HepG2 (cell line): ENCODE data around the gene WDR62. TPM values are rescaled to one million over a fixed set of nuclear protein-coding genes. Genes with fewer than 3 reads are reported as not detected.

ENCODE experiments used
- EP300 ChIP-seq, 3 experiments: sonication (generic) in 1 of 3; formaldehyde crosslinking in 1 of 3; IDR thresholded peaks; 2 replicates each; pipeline versions ENCODE4 v1.5.1 to v1.6.1; 2011 to 2020; ENCODE audit warnings: low read depth in 2 of 3, low read length in 2 of 3, borderline replicate concordance in 1 of 3, improper control_type of control experiment in 1 of 3, mild to moderate bottlenecking in 1 of 3, missing genetic modification reagents in 1 of 3, moderate library complexity in 1 of 3
- FIP1L1 ChIP-seq: fragments of 200-400 bp; formaldehyde crosslinking; IDR thresholded peaks from 2 replicates; pipeline ENCODE4 v1.6.1; 2018; ENCODE audit warnings: low read depth, mild to moderate bottlenecking, low read length, moderate library complexity, borderline replicate concordance; ENCODE audit not compliant: insufficient read depth
- GPN1 ChIP-seq: sonication (generic); formaldehyde crosslinking; IDR thresholded peaks from 2 replicates; pipeline ENCODE4 v1.5.1; 2020; ENCODE audit warnings: missing genetic modification reagents, borderline replicate concordance
- GZF1 ChIP-seq: sonication (generic); formaldehyde crosslinking; IDR thresholded peaks from 2 replicates; pipeline ENCODE4 v1.5.1; 2020; ENCODE audit warnings: mild to moderate bottlenecking, missing genetic modification reagents
- HOXD1 ChIP-seq: sonication (generic); formaldehyde crosslinking; IDR thresholded peaks from 2 replicates; pipeline ENCODE4 v1.5.0; 2020; ENCODE audit warnings: missing genetic modification reagents
- JDP2 ChIP-seq: sonication (generic); formaldehyde crosslinking; IDR thresholded peaks from 2 replicates; pipeline ENCODE4 v1.8.1; 2022; ENCODE audit warnings: missing genetic modification reagents, borderline replicate concordance
- KDM2A ChIP-seq: sonication (generic); formaldehyde crosslinking; IDR thresholded peaks from 2 replicates; pipeline ENCODE4 v1.4.0; 2020; ENCODE audit warnings: low read depth, missing genetic modification reagents, borderline replicate concordance
- KDM5B ChIP-seq: sonication (generic); formaldehyde crosslinking; IDR thresholded peaks from 2 replicates; pipeline ENCODE4 v1.4.0; 2020; ENCODE audit warnings: missing genetic modification reagents, mild to moderate bottlenecking, borderline replicate concordance
- NKX3-1 ChIP-seq: sonication (generic); formaldehyde crosslinking; IDR thresholded peaks from 2 replicates; pipeline ENCODE4 v1.5.0; 2020; ENCODE audit warnings: missing genetic modification reagents
- NR1H2 ChIP-seq: sonication (generic); formaldehyde crosslinking; IDR thresholded peaks from 2 replicates; pipeline ENCODE4 v1.8.1; 2022; ENCODE audit warnings: low read depth, missing genetic modification reagents, borderline replicate concordance
- PCBP1 ChIP-seq: fragments of 200-400 bp; formaldehyde crosslinking; IDR thresholded peaks from 2 replicates; pipeline ENCODE4 v1.6.1; 2017; ENCODE audit warnings: mild to moderate bottlenecking, low read depth, low read length, borderline replicate concordance
- ZFP37 ChIP-seq: sonication (generic); formaldehyde crosslinking; IDR thresholded peaks from 2 replicates; pipeline ENCODE4 v1.4.0; 2020; ENCODE audit warnings: missing genetic modification reagents, borderline replicate concordance
- ZNF160 ChIP-seq: sonication (generic); formaldehyde crosslinking; IDR thresholded peaks from 2 replicates; pipeline ENCODE4 v1.8.0; 2022; ENCODE audit warnings: mild to moderate bottlenecking, inconsistent platforms, missing genetic modification reagents
- ZNF546 ChIP-seq: sonication (generic); formaldehyde crosslinking; conservative IDR thresholded peaks from 2 replicates; pipeline ENCODE4 v1.8.1; 2023; ENCODE audit warnings: mild to moderate bottlenecking, missing genetic modification reagents
- ZNF749 ChIP-seq: sonication (generic); formaldehyde crosslinking; IDR thresholded peaks from 2 replicates; pipeline ENCODE4 v1.8.0; 2022; ENCODE audit warnings: mild to moderate bottlenecking, missing genetic modification reagents, moderate library complexity, borderline replicate concordance
- polyA plus RNA-seq, 8 experiments: library from polyadenylated mRNA; depleted of rRNA in 3 of 8; stranded (reverse) in 7 of 8; unstranded in 1 of 8; fragments of >200 nt; fragmentation: Illumina TruSeq in 4 of 8; extraction: Trizol in 4 of 8; gene quantifications; 2 replicates each; pipeline versions ENCODE4 v1.2.1 to v1.2.3, GENCODE V29; 2011 to 2016; ENCODE audit warnings: low read depth in 4 of 8, missing spikeins in 1 of 8, mixed read lengths in 1 of 8; ENCODE audit not compliant: insufficient read depth in 1 of 8
- total RNA-seq, 5 experiments: library from RNA; depleted of rRNA; stranded (reverse); fragments of >200 nt; fragmentation: Illumina TruSeq; extraction: Trizol; gene quantifications; 2 replicates each; pipeline ENCODE4 v1.2.3, GENCODE V29; 2016; ENCODE audit warnings: low read depth in 1 of 5
- TF ChIP-seq, protein P1 (sequence below): sonication (generic); formaldehyde crosslinking; IDR thresholded peaks from 2 replicates; pipeline ENCODE4 v1.5.1; 2020; ENCODE audit warnings: mild to moderate bottlenecking, missing genetic modification reagents, moderate library complexity
- TF ChIP-seq, protein P2 (sequence below): IDR thresholded peaks from 2 replicates; pipeline ENCODE4 v1.6.1; 2016; ENCODE audit warnings: low read depth, control low read depth
- TF ChIP-seq, protein P3 (sequence below): sonication (generic); formaldehyde crosslinking; IDR thresholded peaks from 2 replicates; pipeline ENCODE4 v1.8.1; 2022; ENCODE audit warnings: low read depth, mild to moderate bottlenecking, missing genetic modification reagents

WDR62 gene
- total and polyA plus RNA-seq, 2 of the 13 experiments (the other 11 are each of a cell fraction or from before 2014, with no cell fraction given), result 5.8 to 12.5 TPM

DNA sequence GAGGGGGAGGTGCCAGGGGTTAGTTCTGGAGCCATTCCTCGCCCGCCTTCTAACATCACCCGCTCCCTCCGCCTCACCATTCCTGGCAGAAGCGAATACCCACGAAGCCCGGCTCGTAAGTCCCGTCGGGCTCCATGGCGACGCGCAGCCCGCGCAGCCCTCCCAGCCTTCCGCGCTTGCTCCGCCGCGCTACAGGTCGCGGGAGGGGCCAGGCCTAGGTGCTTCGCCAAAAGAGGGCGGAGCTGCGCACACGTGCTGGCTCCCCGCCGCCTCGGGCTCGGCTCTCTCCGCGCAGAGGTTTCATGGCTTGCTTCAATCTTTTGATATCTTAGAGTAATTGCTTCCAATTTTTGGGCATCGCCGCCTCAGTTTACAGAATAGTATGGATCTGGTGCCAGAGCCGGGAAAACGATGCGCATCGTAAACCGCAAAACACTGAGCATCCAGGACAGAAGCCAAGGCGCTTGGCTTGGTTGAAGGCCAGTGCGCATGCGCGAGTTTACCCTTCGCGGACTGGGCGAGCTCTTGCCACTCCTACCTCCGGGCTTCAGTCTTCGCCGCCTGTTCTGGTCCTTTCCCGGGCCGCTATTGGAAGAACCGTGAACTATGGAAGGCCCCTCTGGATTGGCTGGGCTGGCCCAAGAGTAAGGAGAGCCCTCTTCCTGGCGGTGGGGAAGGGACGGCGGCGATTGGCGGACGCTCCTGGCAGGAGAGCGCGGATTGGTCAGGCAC is 60.2 kb downstream of the WDR62 start, which contains the start of gene POLR2I (continued):
- TF ChIP-seq JDP2 (CRISPR knock-in tag) (no peak), NR1H2 (CRISPR knock-in tag) (no peak), GZF1 (CRISPR knock-in tag) (no peak), KDM2A (CRISPR knock-in tag) (peak; percentile 92), KDM5B (CRISPR knock-in tag) (peak; percentile 87), PCBP1 (0 out of 2 replicates have a peak, but pooled peaks have one; percentile 41), GPN1 (CRISPR knock-in tag) (0 out of 2 replicates have a peak, but pooled peaks have one; percentile 41), ZNF546 (CRISPR knock-in tag) (0 out of 2 replicates have a peak, but pooled peaks have one; percentile 59), ZNF160 (CRISPR knock-in tag) (0 out of 2 replicates have a peak, but pooled peaks have one; percentile 76), ZFP37 (CRISPR knock-in tag) (no peak; the same call in 1 of the 2 replicates), NKX3-1 (CRISPR knock-in tag) (peak; percentile 93), EP300 (IDR thresholded peaks at IDR 0.05; ENCODE audit: low read depth in 2 of 2, low read length in 2 of 2) (no peak), EP300 (CRISPR knock-in tag; IDR thresholded peaks at IDR 0.05; ENCODE audit: borderline replicate concordance) (no peak), FIP1L1 (0 out of 2 replicates have a peak, but pooled peaks have one; percentile 41), HOXD1 (peak; percentile 68), ZNF749 (CRISPR knock-in tag) (peak; percentile 65; the same call in 1 of the 2 replicates)
- TF ChIP-seq, protein P1, sequence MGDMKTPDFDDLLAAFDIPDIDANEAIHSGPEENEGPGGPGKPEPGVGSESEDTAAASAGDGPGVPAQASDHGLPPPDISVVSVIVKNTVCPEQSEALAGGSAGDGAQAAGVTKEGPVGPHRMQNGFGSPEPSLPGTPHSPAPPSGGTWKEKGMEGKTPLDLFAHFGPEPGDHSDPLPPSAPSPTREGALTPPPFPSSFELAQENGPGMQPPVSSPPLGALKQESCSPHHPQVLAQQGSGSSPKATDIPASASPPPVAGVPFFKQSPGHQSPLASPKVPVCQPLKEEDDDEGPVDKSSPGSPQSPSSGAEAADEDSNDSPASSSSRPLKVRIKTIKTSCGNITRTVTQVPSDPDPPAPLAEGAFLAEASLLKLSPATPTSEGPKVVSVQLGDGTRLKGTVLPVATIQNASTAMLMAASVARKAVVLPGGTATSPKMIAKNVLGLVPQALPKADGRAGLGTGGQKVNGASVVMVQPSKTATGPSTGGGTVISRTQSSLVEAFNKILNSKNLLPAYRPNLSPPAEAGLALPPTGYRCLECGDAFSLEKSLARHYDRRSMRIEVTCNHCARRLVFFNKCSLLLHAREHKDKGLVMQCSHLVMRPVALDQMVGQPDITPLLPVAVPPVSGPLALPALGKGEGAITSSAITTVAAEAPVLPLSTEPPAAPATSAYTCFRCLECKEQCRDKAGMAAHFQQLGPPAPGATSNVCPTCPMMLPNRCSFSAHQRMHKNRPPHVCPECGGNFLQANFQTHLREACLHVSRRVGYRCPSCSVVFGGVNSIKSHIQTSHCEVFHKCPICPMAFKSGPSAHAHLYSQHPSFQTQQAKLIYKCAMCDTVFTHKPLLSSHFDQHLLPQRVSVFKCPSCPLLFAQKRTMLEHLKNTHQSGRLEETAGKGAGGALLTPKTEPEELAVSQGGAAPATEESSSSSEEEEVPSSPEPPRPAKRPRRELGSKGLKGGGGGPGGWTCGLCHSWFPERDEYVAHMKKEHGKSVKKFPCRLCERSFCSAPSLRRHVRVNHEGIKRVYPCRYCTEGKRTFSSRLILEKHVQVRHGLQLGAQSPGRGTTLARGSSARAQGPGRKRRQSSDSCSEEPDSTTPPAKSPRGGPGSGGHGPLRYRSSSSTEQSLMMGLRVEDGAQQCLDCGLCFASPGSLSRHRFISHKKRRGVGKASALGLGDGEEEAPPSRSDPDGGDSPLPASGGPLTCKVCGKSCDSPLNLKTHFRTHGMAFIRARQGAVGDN (CRISPR knock-in tag), result peak; percentile 99
- TF ChIP-seq, protein P2, sequence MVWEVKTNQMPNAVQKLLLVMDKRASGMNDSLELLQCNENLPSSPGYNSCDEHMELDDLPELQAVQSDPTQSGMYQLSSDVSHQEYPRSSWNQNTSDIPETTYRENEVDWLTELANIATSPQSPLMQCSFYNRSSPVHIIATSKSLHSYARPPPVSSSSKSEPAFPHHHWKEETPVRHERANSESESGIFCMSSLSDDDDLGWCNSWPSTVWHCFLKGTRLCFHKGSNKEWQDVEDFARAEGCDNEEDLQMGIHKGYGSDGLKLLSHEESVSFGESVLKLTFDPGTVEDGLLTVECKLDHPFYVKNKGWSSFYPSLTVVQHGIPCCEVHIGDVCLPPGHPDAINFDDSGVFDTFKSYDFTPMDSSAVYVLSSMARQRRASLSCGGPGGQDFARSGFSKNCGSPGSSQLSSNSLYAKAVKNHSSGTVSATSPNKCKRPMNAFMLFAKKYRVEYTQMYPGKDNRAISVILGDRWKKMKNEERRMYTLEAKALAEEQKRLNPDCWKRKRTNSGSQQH, result peak; percentile 23; the same call in 1 of the 2 replicates
- TF ChIP-seq, protein P3, sequence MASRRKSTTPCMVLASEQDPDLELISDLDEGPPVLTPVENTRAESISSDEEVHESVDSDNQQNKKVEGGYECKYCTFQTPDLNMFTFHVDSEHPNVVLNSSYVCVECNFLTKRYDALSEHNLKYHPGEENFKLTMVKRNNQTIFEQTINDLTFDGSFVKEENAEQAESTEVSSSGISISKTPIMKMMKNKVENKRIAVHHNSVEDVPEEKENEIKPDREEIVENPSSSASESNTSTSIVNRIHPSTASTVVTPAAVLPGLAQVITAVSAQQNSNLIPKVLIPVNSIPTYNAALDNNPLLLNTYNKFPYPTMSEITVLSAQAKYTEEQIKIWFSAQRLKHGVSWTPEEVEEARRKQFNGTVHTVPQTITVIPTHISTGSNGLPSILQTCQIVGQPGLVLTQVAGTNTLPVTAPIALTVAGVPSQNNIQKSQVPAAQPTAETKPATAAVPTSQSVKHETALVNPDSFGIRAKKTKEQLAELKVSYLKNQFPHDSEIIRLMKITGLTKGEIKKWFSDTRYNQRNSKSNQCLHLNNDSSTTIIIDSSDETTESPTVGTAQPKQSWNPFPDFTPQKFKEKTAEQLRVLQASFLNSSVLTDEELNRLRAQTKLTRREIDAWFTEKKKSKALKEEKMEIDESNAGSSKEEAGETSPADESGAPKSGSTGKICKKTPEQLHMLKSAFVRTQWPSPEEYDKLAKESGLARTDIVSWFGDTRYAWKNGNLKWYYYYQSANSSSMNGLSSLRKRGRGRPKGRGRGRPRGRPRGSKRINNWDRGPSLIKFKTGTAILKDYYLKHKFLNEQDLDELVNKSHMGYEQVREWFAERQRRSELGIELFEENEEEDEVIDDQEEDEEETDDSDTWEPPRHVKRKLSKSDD (CRISPR knock-in tag), result peak; percentile 54
